ENCODE data around the gene USP20. TPM values are rescaled to one million over a fixed set of nuclear protein-coding genes. Genes with fewer than 3 reads are reported as not detected.

The USP20 gene
- total RNA-seq, 2 experiments from 2014 or later, result 14.4 to 24.1 TPM

DNA sequence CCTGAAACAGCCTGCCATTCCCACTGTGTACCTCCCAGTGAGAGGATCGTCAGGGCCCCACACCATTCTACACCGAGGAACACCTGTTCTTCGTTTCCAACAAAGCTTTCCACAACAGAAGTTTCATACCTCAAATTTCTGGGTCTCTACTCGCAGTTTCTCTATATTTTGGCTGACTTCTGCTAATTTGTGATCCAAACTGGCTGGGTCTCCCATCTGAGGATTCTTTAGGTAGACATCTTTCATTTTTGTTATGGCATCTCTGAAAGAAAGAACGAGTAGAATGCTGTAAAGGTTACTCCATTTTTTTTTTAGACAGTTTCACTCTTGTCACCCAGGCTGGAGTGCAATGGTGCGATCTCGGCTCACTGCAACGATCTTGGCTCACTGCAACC is 67.5 kb downstream of the USP20 start:
- Histone ChIP-seq H4K20me1 (ENCODE audit: insufficient read depth, low read length) (no peaks in the 10 kb centered on the region; the same call in 1 of the 2 replicates), H3K79me2 (ENCODE audit: insufficient read depth, low read depth, low read length) (no peaks in the 10 kb centered on the region), H3K4me3 (ENCODE audit: low read depth, low read length, poor library complexity, severe bottlenecking) (no peak overlapping the region), H3K4me1 (ENCODE audit: insufficient read depth, low read length, poor library complexity, severe bottlenecking) (peaks cover under 1% of the 10 kb centered on the region), H2AFZ (ENCODE audit: low read length) (no peak overlapping the region), H3K36me3 (ENCODE audit: insufficient read depth, low read length) (peaks cover 93% of the 10 kb centered on the region), H3K4me2 (ENCODE audit: low read length) (no peak overlapping the region), H3K9me3 (ENCODE audit: low read length) (no peaks in the 10 kb centered on the region), H3K9me2 (ENCODE audit: insufficient read depth, low read length) (no peaks in the 10 kb centered on the region), H3K27ac (ENCODE audit: low read depth, low read length, poor library complexity, severe bottlenecking) (no peak overlapping the region)
- no peak for TF ChIP-seq EZH2phosphoT487 (IDR thresholded peaks at IDR 0.05; ENCODE audit: borderline replicate concordance, low read depth, low read length)
- TF ChIP-seq, protein P1, sequence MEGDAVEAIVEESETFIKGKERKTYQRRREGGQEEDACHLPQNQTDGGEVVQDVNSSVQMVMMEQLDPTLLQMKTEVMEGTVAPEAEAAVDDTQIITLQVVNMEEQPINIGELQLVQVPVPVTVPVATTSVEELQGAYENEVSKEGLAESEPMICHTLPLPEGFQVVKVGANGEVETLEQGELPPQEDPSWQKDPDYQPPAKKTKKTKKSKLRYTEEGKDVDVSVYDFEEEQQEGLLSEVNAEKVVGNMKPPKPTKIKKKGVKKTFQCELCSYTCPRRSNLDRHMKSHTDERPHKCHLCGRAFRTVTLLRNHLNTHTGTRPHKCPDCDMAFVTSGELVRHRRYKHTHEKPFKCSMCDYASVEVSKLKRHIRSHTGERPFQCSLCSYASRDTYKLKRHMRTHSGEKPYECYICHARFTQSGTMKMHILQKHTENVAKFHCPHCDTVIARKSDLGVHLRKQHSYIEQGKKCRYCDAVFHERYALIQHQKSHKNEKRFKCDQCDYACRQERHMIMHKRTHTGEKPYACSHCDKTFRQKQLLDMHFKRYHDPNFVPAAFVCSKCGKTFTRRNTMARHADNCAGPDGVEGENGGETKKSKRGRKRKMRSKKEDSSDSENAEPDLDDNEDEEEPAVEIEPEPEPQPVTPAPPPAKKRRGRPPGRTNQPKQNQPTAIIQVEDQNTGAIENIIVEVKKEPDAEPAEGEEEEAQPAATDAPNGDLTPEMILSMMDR (conservative IDR thresholded peaks at IDR 0.05; ENCODE audit: low read length), result no peak
- BruUV-seq (replicated peaks), result no TSS peak
- ChIA-PET POLR2A (no interaction called here), CTCF (ENCODE audit: unreplicated experiment) (no interaction called here)
- intact Hi-C loops (cut with micrococcal nuclease; ENCODE audit: unreplicated experiment), result no loop called here
- DNase-seq (ENCODE audit: low spot score), result no peak

DNA sequence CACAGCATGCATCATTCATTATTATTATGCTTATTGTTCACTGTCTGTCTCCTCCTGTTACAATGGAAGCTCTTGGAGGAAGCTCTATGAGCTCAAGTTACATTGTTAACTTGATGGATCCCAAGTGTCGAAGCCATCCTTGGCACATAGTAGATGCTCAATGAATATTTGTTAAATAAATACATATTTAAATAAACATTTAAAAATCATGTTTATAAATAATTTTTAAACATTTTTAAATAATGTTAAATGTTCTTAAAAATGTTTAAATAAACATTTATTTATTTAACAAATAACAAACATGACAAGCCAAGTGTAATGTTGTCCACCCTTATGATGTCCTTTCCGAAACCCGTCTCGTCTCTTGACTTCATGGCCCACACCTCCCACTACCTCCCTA is 69.5 kb downstream of the USP20 start:
- ChIA-PET POLR2A (interaction anchor here (0.5 to 1.2 kb wide), 2 partner anchors 10 to 25 kb away, joined by 3 to 4 read pairs; no protein-coding TSS in a partner anchor), CTCF (ENCODE audit: unreplicated experiment) (no interaction called here)
- TF ChIP-seq, protein P1 (conservative IDR thresholded peaks at IDR 0.05; ENCODE audit: low read length), result no peak
- TF ChIP-seq EZH2phosphoT487 (IDR thresholded peaks at IDR 0.05; ENCODE audit: borderline replicate concordance, low read depth, low read length), result no peak
- Histone ChIP-seq H3K4me2 (ENCODE audit: low read length) (no peak overlapping the region), H3K27ac (ENCODE audit: low read depth, low read length, poor library complexity, severe bottlenecking) (no peak overlapping the region), H4K20me1 (ENCODE audit: insufficient read depth, low read length) (no peaks in the 10 kb centered on the region; the same call in 1 of the 2 replicates), H3K9me3 (ENCODE audit: low read length) (no peaks in the 10 kb centered on the region), H3K36me3 (ENCODE audit: insufficient read depth, low read length) (peaks cover 89% of the 10 kb centered on the region), H3K9me2 (ENCODE audit: insufficient read depth, low read length) (no peaks in the 10 kb centered on the region), H3K4me1 (ENCODE audit: insufficient read depth, low read length, poor library complexity, severe bottlenecking) (no peaks in the 10 kb centered on the region), H2AFZ (ENCODE audit: low read length) (no peak overlapping the region), H3K4me3 (ENCODE audit: low read depth, low read length, poor library complexity, severe bottlenecking) (no peak overlapping the region), H3K79me2 (ENCODE audit: insufficient read depth, low read depth, low read length) (no peaks in the 10 kb centered on the region)
- intact Hi-C loops (cut with micrococcal nuclease; ENCODE audit: unreplicated experiment), result no loop called here
- no peak for DNase-seq (ENCODE audit: low spot score)
- no TSS peak for BruUV-seq (replicated peaks)

DNA sequence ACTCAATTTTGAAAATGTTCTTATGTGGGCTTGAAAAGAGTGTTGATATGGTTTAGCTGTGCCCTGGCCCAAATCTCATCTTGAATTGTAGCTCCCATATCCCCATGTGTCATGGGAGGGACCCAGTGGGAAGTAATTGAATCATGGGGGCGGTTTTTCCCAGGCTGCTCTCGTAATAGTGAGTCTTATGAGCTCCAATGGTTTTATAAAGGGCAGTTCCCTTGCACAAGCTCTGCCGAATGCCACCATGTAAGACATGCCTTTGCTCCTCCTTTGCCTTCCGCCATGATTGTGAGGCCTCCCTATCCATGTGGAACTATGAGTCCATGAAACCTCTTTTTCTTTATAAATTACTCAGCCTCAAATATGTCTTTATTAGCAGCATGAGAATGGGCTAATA is 71.0 kb downstream of the USP20 start:
- intact Hi-C loops (cut with micrococcal nuclease; ENCODE audit: unreplicated experiment), result no loop called here
- no peak for DNase-seq (ENCODE audit: low spot score)
- H3K4me3 ChIP-seq (ENCODE audit: low read depth, low read length, poor library complexity, severe bottlenecking), result no peak overlapping the region
- H2AFZ ChIP-seq (ENCODE audit: low read length), result no peak overlapping the region
- H3K9me3 ChIP-seq (ENCODE audit: low read length), result no peaks in the 10 kb centered on the region
- no TSS peak for BruUV-seq (replicated peaks)
- H3K36me3 ChIP-seq (ENCODE audit: insufficient read depth, low read length), result peaks cover 90% of the 10 kb centered on the region
- no peak for TF ChIP-seq EZH2phosphoT487 (IDR thresholded peaks at IDR 0.05; ENCODE audit: borderline replicate concordance, low read depth, low read length)
- TF ChIP-seq, protein P1 (conservative IDR thresholded peaks at IDR 0.05; ENCODE audit: low read length), result no peak
- H4K20me1 ChIP-seq (ENCODE audit: insufficient read depth, low read length), result no peaks in the 10 kb centered on the region; the same call in 1 of the 2 replicates
- no peaks in the 10 kb centered on the region for H3K4me1 ChIP-seq (ENCODE audit: insufficient read depth, low read length, poor library complexity, severe bottlenecking)
- no peak overlapping the region for H3K27ac ChIP-seq (ENCODE audit: low read depth, low read length, poor library complexity, severe bottlenecking)
- POLR2A ChIA-PET, result no interaction called here
- H3K9me2 ChIP-seq (ENCODE audit: insufficient read depth, low read length), result no peaks in the 10 kb centered on the region
- H3K79me2 ChIP-seq (ENCODE audit: insufficient read depth, low read depth, low read length), result no peaks in the 10 kb centered on the region
- CTCF ChIA-PET (ENCODE audit: unreplicated experiment), result no interaction called here
- H3K4me2 ChIP-seq (ENCODE audit: low read length), result no peak overlapping the region

All from OCI-LY7 (cell line).